Measurements from ENCODE around the gene C12orf75.
"Not testable (repeated sequence)": the region's sequence is repeated elsewhere in the genome, so short reads cannot be mapped to it uniquely, and the experiment has no call there.

The C12orf75 gene

DNA sequence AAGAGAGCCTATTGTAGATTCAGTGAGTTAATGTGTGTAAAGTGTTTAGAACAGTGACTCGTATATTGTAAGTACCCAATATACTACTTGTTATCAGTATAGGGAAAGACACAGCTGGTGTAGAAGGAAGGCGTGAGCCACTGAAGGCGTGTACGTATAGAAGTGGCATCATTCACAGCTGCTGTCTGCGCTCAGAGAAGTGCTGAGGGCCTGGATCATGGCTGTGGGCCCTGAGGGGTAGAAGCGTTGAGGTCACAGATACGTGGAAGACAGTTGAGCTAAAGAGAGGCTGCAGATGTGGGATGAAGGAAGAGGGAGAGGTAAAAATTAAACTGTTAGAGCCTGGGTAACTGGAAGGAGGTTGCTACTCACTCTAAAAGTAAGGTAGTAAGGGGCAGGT lies 5.9 kb downstream of the C12orf75 start:
- no peak for DNase-seq

DNA sequence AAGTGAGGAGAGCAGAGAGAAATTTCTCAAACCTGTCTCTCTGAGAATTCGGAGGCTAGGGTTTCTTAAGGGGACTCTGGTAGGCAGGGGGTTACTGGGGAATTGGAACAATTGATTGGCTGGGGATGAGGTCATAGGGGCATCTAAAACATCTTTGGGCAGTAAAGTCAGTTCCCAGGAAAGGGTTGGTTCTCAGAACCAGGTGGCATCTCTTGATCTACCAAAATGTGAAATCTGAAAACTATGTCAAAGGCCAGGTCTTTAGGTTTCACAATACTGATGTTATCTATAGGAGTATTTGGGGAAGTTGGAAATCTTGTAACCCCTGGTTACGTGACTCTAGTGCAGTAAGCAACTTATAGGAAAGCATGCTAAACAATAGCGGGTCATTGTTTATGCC lies 6.9 kb downstream of the C12orf75 start:
- DNase-seq: no peak

DNA sequence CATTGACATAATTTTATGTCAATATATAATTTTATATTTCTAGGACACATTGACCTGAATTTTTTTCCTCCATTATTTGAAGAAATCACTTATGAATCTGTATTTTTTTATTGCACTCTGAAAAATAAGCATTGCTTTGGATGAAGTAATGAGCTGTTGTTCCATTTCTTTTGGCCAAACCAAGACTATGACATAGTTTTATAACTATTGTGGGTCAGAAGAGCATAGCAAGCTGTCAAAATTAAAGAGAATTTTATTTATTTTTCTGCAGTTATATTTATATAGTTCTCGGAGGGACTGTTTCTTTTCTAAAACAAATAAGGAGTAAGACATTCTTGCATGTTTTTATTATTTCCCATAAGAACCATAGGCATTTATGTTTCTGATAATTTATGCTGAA lies 8.5 kb downstream of the C12orf75 start:
- no peak for DNase-seq

DNA sequence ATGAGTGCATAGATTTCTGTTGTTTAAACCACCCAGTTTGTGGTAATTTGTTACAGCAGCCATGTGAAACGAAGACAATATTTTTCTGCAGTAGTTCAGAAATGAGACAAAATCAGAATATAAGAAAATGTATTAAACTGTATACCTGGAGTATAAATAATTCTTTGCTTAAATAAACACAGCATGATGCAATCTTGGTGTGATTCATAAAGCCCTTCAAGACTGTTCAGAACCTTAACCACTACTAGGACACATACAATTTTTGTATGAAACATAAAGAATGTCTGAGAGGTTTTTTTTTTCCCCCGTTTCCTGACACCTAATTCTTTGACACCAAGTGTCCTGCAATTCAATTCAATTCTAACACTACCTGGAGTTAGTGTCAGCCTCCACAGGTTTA lies 10.5 kb downstream of the C12orf75 start:
- no peak for DNase-seq

DNA sequence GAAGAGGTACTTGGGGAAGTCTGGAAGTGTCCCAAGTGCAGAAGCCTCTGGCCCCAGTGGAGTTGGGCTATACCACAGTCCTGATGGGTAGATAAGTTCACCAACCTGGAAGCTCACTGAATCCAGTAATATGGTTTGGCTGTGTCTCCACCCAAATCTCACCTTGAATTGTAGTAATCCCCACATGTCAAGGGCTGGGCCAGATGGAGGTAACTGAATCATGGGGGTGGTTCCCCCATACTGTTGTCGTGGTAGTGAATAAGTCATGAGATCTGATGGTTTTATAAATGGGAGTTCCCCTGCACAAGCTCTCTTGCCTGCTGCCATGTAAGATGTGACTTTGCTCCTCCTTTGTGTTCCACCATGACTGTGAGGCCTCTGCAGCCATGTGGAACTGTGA lies 11.1 kb downstream of the C12orf75 start:
- not testable (repeated sequence) for DNase-seq

DNA sequence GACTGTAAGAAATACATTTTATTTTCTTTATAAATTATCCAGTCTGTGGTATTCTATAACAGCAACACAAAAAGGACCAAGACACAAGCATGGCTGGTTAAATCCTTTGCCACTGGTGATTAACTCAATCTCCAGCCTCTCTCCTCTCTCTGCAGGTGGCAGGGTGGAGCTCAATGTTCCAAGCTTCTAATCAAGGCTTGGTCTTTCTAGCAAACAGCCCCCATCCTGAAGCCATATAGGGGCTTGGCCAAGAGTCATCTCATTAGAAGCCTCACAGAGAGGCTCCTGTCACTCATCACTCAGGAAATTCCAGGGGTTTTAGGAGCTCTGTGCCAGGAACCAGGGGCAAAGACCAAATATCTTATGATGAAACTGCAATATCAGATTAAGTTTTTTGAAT lies 12.0 kb downstream of the C12orf75 start:
- no peak for DNase-seq

DNA sequence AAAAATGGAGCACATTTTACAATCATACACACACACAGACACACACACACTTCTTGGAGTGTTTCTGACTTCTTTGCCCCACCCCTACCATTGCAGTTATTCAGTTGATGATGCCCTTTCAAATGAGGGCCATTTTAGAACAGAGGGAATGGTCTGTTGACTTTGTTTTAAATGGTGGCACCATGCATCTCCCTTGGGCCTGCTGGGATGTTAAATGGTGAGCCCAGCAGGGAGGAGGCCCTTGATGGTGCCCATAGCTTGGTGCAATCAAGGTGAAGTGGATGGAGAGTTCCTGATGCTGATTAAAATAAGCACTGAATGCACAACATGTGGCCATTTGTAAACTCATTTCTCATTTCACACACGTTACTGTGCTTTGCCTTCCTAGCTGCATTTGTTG lies 13.3 kb downstream of the C12orf75 start:
- no peak for DNase-seq

DNA sequence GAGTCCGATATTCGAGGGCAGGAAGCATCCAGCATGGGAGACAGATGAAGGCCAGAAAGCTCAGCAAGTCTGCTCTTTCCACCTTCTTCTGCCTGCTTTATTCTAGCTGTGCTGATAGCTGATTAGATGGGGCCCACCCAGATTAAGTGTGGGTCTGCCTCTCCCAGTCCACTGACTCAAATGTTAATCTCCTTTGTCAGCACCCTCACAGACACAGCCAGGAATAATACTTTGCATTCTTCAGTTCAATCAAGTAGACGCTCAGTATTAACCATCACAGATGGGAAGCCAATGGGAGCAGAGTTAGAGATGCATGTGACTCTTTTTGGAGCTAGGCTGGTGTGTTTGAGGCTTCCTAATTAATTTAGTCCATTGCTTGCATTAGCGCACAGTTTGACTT lies 17.0 kb downstream of the C12orf75 start:
- no peak for DNase-seq

DNA sequence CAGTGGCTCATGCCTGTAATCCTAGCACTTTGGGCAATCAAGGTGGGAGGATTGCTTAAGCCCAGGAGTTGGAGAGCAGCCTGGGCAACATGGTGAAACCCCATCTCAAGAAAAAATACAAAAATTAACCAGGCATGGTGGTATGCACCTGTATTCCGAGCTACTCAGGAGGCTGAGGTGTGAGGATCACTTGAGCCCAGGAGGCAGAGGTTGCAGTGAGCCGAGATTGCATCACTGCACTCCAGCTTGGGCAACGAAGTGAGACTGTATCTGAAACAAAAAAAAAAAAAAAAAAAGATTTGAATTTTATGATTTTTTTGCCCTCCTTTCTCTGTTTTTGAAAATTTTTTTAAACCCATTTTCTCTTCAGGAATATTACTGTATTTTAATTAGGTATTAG lies 17.7 kb downstream of the C12orf75 start:
- DNase-seq: no peak

DNA sequence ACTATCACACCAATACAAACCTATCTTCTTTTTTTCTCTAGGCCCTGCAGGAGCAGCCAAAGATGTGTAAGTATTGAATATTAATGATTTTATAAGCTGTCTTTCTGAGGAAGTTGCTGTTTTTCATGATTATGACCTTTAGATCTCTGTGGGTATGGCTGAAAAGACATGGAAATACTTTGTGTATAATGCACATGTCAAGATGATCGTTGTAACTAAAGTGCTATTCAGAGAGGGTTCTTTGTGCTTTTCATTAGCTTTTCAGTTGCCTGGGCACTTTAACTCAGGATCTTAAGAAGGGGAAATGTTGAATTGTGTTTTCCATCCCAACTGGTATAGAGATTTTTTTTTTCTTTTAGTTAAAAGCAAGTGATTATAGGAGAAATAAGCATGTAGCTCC lies 18.1 kb downstream of the C12orf75 start:
- DNase-seq: no peak

DNA sequence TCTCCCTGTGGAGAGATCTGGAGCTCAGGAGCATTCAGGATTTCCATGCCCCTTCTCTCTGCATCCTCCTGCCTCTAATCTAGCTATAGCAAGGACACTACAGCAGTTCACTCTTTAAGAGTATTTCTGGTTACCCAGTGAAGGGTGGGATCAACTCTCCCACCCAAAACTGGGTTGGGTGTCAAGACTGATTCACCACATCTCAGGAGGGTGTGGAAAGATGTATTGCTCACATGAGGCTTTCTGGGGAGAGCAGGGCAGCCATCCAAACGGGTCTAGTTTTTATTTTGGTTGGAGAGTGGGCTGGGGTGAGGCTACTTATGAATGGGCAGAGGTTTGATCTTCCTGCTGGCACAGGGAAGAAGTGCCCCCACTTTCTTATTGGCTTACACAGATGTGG lies 18.6 kb downstream of the C12orf75 start:
- DNase-seq: no peak

DNA sequence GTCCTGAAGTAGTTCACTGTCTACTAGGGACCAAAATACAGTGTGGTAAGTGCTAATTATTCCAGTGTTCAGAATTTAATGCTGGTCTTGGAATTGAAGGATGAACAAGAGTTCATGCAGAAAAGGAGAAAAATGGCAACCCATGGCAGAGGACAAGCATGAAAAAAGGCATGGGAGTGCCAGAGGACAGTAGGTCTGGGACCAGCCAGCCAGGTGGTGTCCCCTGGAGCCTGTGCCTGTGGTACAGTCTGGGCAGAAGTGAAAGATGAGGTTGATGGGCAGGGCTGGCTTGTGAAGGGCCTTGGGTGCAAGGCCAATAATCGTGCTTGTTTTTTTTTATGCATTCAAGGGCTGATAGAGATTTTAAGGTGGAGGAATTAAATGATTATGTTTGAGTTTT lies 21.0 kb downstream of the C12orf75 start:
- DNase-seq: no peak

DNA sequence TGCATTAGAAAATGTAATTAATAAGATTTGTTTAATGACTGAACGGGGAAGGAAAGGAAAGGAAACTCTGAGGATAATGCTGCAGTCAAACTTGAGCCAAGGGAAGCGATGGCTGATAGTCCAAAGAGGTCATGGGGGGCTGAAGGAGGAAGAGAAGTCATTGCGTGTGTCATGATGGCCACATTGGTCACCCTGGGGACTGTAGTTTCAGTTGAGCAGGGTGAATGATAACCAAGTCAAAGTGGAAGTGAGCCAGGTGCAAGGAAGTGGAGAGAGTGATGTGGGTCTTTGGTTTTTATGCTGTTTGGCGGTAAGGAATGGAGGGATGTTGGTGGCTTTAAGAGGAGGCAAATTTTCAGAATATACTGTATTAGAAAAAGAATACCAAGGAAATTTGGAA lies 21.6 kb downstream of the C12orf75 start:
- no peak for DNase-seq

DNA sequence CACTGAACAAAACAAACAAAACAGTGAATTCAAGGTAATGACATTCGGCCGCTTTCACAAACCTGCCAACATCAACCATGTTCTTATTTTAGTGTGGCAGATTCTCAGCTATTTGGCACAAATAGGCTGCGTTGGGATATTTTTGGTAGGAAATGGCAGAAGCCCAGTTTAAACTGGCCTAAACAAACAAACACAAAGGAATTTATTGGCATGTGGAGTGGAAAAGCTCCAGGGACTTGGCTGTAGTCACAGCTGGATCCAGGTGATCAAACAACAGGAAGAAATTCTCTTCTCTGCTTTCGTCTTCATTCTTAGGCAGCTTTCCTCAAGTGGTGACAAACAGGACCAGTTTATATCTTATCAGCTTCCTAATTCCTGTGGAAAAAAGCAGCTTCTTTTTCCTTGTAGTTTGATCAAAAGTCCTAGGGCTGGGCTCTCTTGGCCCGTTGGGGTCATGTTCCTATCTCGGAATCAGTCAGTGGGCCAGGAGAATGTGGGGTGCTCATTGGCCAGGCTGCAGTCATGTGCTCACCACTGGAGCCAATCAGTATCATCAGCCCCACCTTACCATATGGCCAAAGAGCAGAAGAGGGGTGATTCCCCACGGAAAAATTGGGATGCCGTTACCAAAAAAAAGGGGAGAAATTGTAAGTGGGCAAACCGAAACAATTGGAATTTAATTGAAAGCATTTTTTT lies 22.6 kb downstream of the C12orf75 start:
- no peak for DNase-seq

DNA sequence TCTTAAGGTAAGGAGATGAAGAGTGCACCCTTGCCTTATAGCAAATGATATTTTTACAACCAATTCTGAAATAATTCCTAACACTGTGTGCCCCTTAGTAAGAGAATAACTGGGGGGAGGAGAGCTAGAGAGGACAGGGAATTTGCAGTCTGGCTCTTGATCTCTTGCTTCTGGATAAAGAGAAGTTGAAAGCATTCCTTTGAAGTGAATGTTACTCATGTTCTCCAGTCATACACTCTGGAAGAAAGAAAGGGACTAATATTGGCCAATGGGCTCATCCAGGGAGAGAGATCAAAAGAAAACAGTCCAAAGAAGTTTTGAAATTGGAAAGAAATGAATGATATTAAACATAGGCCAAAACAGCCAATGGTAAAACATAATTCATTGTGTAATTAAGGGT lies 25.3 kb downstream of the C12orf75 start:
- DNase-seq: no peak

DNA sequence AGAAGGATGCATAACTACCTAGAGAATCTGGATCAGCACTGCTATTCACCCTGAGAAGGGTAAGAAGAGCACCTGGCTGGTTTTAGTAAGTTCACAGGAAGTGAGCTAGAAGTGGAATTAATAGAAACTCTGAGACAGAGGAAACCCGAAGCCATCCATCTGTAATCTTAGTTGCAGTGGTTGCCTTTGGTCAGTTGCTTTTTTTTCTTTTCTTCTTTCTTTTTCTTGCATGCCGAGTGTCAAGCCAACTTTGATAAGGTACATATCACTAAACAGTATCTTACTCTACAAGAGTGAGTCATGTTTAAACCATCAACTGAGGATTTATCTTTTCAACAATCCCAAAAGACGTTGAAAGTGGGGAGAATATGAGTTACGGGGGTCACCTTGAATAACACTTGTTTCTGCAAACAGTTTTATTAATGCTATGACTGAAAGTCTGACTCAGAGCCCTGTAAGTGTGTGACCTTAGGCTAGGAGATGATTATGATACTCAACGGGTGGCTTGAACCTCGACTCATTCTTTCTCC lies 26.7 kb downstream of the C12orf75 start:
- no peak for DNase-seq

DNA sequence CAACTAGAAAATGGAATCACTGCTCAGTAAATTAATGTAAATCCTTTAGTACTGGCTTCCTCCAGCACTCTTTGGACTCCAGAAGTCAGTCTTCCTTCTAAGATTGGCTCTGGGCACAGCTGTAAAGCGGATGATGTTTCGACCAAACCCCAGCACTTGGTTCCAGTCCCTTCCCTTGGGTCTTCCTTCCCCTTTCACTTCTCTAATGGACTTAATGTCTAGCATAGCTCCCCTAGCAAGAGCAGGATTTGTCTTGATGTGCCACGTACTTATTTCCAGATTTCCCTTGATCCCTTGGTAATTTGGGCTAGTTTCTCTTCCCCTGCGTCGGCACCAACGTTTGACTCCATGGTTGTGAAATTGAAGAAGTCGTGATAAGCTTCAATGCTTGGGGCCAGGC lies 28.3 kb downstream of the C12orf75 start:
- DNase-seq: no peak

DNA sequence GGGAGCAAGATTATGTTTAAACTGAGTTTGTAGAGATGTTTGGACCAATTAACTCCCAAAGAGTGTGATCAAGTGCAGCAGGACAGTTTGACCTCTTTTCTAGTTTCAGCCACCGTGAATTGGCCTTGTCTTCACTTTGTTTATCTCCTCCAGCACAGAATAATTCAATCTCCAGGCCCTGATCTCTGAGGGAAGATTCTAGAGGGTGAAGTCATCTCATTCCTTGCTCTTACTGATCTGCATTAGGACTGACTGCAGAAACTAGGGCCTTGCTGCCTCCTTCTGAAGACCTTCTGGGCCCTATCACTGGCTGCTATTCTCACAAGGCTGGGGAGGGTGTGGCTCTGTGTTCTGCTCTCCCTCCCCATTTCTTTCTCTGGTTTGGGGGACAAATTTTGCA lies 29.4 kb downstream of the C12orf75 start:
- DNase-seq: no peak

DNA sequence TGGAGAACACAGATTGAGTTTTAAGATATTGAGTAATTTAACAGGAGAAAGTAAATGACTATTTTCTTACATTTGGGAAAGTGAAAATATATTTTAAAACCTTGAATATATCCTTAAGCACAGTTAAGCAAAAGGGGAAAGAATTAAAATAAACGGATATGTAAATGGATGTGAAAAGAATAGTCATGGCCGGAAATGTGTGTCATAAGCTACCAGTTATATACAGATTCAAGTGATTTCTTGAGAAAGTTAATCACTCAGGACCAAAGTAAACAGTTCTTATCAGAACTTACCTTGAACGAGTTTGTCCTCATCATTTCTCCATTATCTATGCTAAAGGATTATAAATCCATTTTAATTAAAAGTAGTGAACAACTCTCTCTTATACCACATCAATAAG lies 33.4 kb downstream of the C12orf75 start:
- no peak for DNase-seq

DNA sequence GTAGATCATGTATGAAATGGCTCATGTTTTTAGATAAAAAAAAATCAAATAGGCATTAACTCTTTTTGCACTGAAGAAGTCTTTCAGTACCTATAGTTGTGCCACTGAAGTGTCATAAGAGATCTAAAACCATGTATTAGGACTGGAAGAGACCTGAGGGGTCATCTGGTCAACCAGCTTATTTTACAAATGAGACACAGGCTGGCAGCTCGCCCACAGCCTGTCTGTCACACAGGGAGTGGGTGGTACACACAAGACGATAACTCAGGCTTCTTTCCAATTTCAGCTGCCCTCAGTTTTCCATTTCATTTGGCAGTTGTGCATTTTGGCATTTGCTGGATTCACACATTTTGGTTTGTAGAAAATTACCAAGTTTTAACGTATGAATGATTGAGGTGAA lies 34.7 kb downstream of the C12orf75 start:
- DNase-seq: no peak

DNA sequence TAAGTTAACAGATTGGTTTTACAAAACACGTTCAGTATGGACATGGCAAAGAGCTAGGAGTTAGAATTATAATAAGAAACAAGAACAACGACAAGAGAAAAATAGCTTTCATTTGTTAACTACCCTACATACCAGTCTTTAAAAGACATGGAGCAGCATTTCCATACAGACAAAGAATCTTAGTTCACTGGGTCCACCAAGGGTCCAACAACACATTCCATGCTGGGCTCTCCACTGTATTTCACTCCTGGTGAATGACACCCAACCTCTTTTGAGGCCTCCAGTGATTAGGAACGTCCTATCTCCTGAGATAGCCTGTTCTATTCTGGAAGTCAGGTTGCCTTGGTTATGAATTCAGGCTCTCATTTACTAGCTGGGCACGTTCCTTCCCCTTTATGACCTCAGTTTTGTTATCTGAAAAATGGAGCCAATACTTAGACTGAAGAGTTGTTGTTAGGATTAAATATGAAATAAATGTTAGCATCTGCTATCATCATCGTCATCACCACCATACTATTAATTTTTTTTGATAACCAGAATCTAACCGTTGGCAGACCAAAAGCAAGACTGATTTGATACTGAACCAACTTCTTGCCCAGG lies 37.7 kb downstream of the C12orf75 start:
- no peak for DNase-seq

DNA sequence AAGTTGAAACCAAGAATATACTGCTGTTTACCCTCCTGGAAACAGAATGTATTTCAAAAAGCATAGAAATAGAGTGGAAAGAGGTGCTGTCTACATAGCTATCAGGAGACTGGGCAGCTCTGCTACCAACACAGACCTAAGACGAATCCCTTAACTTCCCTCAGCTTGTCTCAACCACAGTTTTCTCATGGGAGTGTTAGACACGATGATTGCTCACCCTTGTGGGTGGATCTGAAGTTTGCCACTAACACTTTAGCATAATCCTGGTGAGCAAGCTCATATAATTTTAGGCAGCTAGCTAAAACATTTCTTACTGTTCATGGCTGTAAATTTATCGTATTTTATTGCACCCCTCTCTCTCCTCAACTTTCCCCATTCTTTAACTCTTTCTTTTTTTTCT lies 38.5 kb downstream of the C12orf75 start:
- DNase-seq: no peak

DNA sequence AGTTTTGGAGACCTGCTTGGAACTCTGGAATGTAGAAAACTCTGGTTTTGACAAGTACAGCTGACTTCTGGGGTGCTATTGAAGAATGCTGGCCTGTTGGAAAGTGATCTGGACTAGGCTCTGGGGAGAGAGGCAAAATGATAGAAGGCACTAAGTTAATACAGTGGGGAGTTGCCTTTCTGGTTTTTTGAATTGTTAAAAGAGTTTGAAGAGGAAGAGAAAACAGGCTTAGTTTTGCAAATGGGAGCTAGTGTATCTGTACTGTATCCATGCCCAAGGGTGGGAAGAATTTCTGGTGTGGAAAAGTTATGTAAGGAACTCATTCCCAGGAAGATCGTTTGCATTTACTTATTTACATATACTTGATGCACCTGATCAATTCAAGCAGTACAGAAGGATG lies 43.8 kb downstream of the C12orf75 start:
- DNase-seq: no peak

DNA sequence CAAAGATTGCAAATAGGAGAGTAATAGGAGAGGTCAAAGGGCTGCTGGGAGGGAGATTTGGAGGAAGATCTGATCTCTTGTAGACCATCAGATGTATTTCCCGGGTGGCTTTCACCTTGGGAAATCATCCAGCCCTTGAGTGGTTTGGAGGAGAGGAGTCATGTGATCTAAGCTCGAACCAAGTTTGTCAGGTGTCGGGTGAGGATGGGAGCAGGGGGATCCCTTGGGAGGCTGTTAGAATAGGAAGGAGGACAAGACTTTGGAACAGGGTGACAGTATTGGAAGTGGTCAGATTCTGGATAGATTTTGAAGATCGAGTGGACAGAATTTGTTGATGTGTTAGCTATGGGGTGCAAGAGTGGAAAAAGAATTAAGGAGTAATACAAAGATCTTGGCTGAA lies 46.6 kb downstream of the C12orf75 start:
- DNase-seq: no peak

DNA sequence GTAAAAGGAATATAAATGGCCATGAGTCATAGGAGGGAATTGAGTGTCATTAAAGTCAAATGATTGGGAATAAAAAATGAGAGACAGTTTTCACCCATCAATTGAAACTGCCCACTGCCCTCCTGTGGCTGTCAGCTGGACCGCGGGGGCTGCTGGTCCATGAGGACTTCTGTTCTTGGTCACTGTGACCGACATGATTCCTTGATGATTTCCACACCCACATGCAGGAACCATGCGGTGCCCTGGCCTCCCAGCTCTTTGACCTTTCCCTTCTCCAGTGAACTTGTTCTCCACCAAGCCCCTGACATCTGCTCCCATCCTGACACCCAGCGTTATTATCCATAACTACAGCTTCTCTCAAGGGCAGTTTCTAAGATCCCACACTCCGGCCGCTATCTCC lies 48.4 kb downstream of the C12orf75 start:
- no peak for DNase-seq
